Adrenal gland (tissue), 5 donors: ENCODE measurements around the gene YIF1B.

Experiments used
- CTCF ChIP-seq, 6 experiments: fragments of 450-650 bp in 4 of 6; fragments of 200-600 bp in 2 of 6; sonication (generic) in 1 of 6; IDR thresholded peaks; 1 replicate in 5 of 6; 2 replicates in 1 of 6; pipeline versions ENCODE4 v1.5.1 to v1.8.0; 2016 to 2021; ENCODE audit warnings: antibody characterized with exemption in 6 of 6, mild to moderate bottlenecking in 2 of 6, moderate library complexity in 1 of 6
- POLR2A ChIP-seq, 2 donors: fragments of 450-650 bp; IDR thresholded peaks; one replicate each; pipeline ENCODE4 v1.6.1; 2017; ENCODE audit warnings: antibody characterized with exemption in 2 of 2, mild to moderate bottlenecking in 2 of 2, moderate library complexity in 1 of 2
- donor health status: DM: no; HTN: no; CAD: no.

GRCh38 chr19:38304866-38305429 lies 10.8 kb downstream of the YIF1B start:
- TF ChIP-seq POLR2A (IDR thresholded peaks at IDR 0.05) (no peak), CTCF (IDR thresholded peaks at IDR 0.05) (no peak)
